H9 (cell line): Measurements from ENCODE around the gene RMC1. TPM values are rescaled to one million over a fixed set of nuclear protein-coding genes. Genes with fewer than 3 reads are reported as not detected.
"Not testable (repeated sequence)": the region's sequence is repeated elsewhere in the genome, so short reads cannot be mapped to it uniquely, and the experiment has no call there.

Experiments
- DNase-seq: peaks from one replicate; pipeline ENCODE4 v3.0.0-alpha.2; 2017
- H2AFZ ChIP-seq: one replicate; pipeline ENCODE4 v1.6.1; 2013; ENCODE audit warnings: mild to moderate bottlenecking, low read length, control low read depth, moderate library complexity
- H2AK5ac ChIP-seq: 2 replicates; pipeline ENCODE4 v1.6.1; 2013; ENCODE audit warnings: low read length, control low read depth, mixed read lengths; ENCODE audit not compliant: insufficient read length
- H2BK120ac ChIP-seq: one replicate; pipeline ENCODE4 v1.6.1; 2013; ENCODE audit warnings: low read depth, mild to moderate bottlenecking, low read length, control low read depth, inconsistent platforms; ENCODE audit not compliant: poor library complexity, severe bottlenecking
- H2BK12ac ChIP-seq: 2 replicates; pipeline ENCODE4 v1.6.1; 2013; ENCODE audit warnings: low read length, control low read depth, mixed read lengths, low read depth; ENCODE audit not compliant: insufficient read length
- H2BK15ac ChIP-seq: 2 replicates; pipeline ENCODE4 v1.6.1; 2013; ENCODE audit warnings: low read depth, low read length, control low read depth
- H2BK20ac ChIP-seq: one replicate; pipeline ENCODE4 v1.6.1; 2013; ENCODE audit warnings: low read depth, mild to moderate bottlenecking, low read length, control low read depth, inconsistent platforms; ENCODE audit not compliant: poor library complexity, severe bottlenecking
- H2BK5ac ChIP-seq: 2 replicates; pipeline ENCODE4 v1.6.1; 2013; ENCODE audit warnings: low read length, control low read depth, mixed read lengths; ENCODE audit not compliant: insufficient read length
- H3K14ac ChIP-seq: 2 replicates; pipeline ENCODE4 v1.6.1; 2013; ENCODE audit warnings: low read length, control low read depth; ENCODE audit not compliant: insufficient read depth
- H3K18ac ChIP-seq: 2 replicates; pipeline ENCODE4 v1.6.1; 2013; ENCODE audit warnings: low read depth, mild to moderate bottlenecking, mixed read lengths, low read length, control low read depth; ENCODE audit not compliant: insufficient read length
- H3K23ac ChIP-seq: 2 replicates; pipeline ENCODE4 v1.6.1; 2013; ENCODE audit warnings: low read length, control low read depth, mixed read lengths, low read depth; ENCODE audit not compliant: insufficient read length
- H3K23me2 ChIP-seq: 2 replicates; pipeline ENCODE4 v1.6.1; 2013; ENCODE audit warnings: low read depth, mild to moderate bottlenecking, mixed read lengths, low read length, control low read depth; ENCODE audit not compliant: insufficient read length, poor library complexity, severe bottlenecking
- H3K27ac ChIP-seq: 2 replicates; pipeline ENCODE4 v1.5.1; 2013; ENCODE audit warnings: low read length, control low read depth, mixed read lengths, low read depth; ENCODE audit not compliant: insufficient read length
- H3K27me3 ChIP-seq: 2 replicates; pipeline ENCODE4 v1.6.1; 2013; ENCODE audit warnings: low read length, control low read depth, inconsistent platforms; ENCODE audit not compliant: insufficient read depth
- H3K4ac ChIP-seq: 2 replicates; pipeline ENCODE4 v1.6.1; 2013; ENCODE audit warnings: low read depth, mild to moderate bottlenecking, control low read depth, inconsistent platforms, low read length, moderate library complexity
- H3K4me1 ChIP-seq: 2 replicates; pipeline ENCODE4 v1.6.1; 2013; ENCODE audit warnings: low read length, control low read depth, inconsistent platforms; ENCODE audit not compliant: insufficient read depth
- H3K4me2 ChIP-seq: 2 replicates; pipeline ENCODE4 v1.6.1; 2013; ENCODE audit warnings: low read length, control low read depth, mixed read lengths; ENCODE audit not compliant: insufficient read length, insufficient read depth
- H3K56ac ChIP-seq: 2 replicates; pipeline ENCODE4 v1.6.1; 2013; ENCODE audit warnings: low read depth, mild to moderate bottlenecking, mixed read lengths, low read length, control low read depth; ENCODE audit not compliant: insufficient read length
- H3K79me1 ChIP-seq: 2 replicates; pipeline ENCODE4 v1.6.1; 2013; ENCODE audit warnings: low read depth, mild to moderate bottlenecking, moderate library complexity, low read length, control low read depth, inconsistent platforms; ENCODE audit not compliant: insufficient read depth, poor library complexity, severe bottlenecking
- H3K79me2 ChIP-seq: 2 replicates; pipeline ENCODE4 v1.6.1; 2013; ENCODE audit warnings: low read length, control low read depth, inconsistent platforms; ENCODE audit not compliant: insufficient read depth
- H3K9ac ChIP-seq: 2 replicates; pipeline ENCODE4 v1.6.1; 2013; ENCODE audit warnings: low read length, control low read depth, mixed read lengths; ENCODE audit not compliant: insufficient read length; ENCODE audit errors: extremely low read depth
- H3K9me3 ChIP-seq: one replicate; pipeline ENCODE4 v1.6.1; 2013; ENCODE audit warnings: low read depth, low read length, inconsistent platforms; ENCODE audit not compliant: control insufficient read depth
- H3T11ph ChIP-seq: one replicate; pipeline ENCODE4 v1.6.1; 2013; ENCODE audit warnings: mild to moderate bottlenecking, low read length, control low read depth, inconsistent platforms
- H4K20me1 ChIP-seq: one replicate; pipeline ENCODE4 v1.6.1; 2013; ENCODE audit not compliant: control insufficient read depth, insufficient read length, insufficient read depth
- H4K5ac ChIP-seq: 2 replicates; pipeline ENCODE4 v1.6.1; 2013; ENCODE audit warnings: low read depth, mild to moderate bottlenecking, mixed read lengths, low read length, control low read depth; ENCODE audit not compliant: insufficient read length
- H4K8ac ChIP-seq: replicated peaks from 2 replicates; pipeline ENCODE4 v1.6.1; 2013; ENCODE audit warnings: low read length, control low read depth, mixed read lengths, low read depth; ENCODE audit not compliant: insufficient read length
- H4K91ac ChIP-seq: 2 replicates; pipeline ENCODE4 v1.6.1; 2013; ENCODE audit warnings: low read depth, mild to moderate bottlenecking, moderate library complexity, mixed read lengths, low read length, control low read depth; ENCODE audit not compliant: insufficient read length
- H3K27ac Mint-ChIP-seq, 3 experiments: 2 replicates in 2 of 3; 3 replicates in 1 of 3; pipeline ENCODE4 v1.8.0; 2020 to 2021; ENCODE audit warnings: mixed read lengths in 3 of 3, mild to moderate bottlenecking in 1 of 3, moderate library complexity in 1 of 3
- H3K27me3 Mint-ChIP-seq: 2 replicates; pipeline ENCODE4 v1.8.0; 2021; ENCODE audit warnings: low read depth, mild to moderate bottlenecking, moderate library complexity, mixed read lengths
- H3K36me3 Mint-ChIP-seq, 3 experiments: 2 replicates in 2 of 3; 3 replicates in 1 of 3; pipeline ENCODE4 v1.8.0; 2020 to 2021; ENCODE audit warnings: low read depth in 3 of 3, mixed read lengths in 3 of 3; ENCODE audit not compliant: insufficient read depth in 1 of 3
- H3K4me1 Mint-ChIP-seq, 2 experiments: 2 replicates each; pipeline ENCODE4 v1.8.0; 2020; ENCODE audit warnings: mixed read lengths in 2 of 2
- H3K4me3 Mint-ChIP-seq, 2 experiments: 2 replicates in 1 of 2; 3 replicates in 1 of 2; pipeline ENCODE4 v1.8.0; 2020 to 2021; ENCODE audit warnings: mild to moderate bottlenecking in 2 of 2, mixed read lengths in 2 of 2, moderate library complexity in 1 of 2
- H3K9me3 Mint-ChIP-seq, 2 experiments: 2 replicates in 1 of 2; 3 replicates in 1 of 2; pipeline ENCODE4 v1.8.0; 2020; ENCODE audit warnings: mild to moderate bottlenecking in 2 of 2, mixed read lengths in 2 of 2, moderate library complexity in 1 of 2
- CTCF ChIP-seq: fragments of 200-600 bp; sonication (generic); conservative IDR thresholded peaks from 3 replicates; pipeline ENCODE4 v1.8.0; 2021; ENCODE audit warnings: antibody characterized with exemption, mild to moderate bottlenecking
- WGBS: extraction: QIAGEN DNeasy Blood & Tissue Kit; methylation state at CpG from one replicate; pipeline ENCODE4 v1.1.7; 2013; ENCODE audit warnings: missing lambda C conversion rate, low lambda C conversion rate, mixed read lengths; ENCODE audit not compliant: insufficient read length; ENCODE audit errors: extremely low coverage; 5-methylcytosine and 5-hydroxymethylcytosine counted together
- total RNA-seq: library from RNA; stranded (reverse); gene quantifications from 2 replicates; pipeline ENCODE4 v1.2.1, GENCODE V29; 2021

Gene RMC1
- total RNA-seq, 1 experiment from 2014 or later = 21.3 TPM

GRCh38 chr18:23487738-23488570 is 15.4 kb upstream of the RMC1 start:
- H3K23me2 ChIP-seq = no peaks in the 10 kb centered on the region
- WGBS = no CpG with 5 or more reads among the region's 14 CpGs
- H3K79me2 ChIP-seq = no peaks in the 10 kb centered on the region
- H3K4me1 ChIP-seq = no peaks in the 10 kb centered on the region
- H3K4me2 ChIP-seq = no peak overlapping the region
- H2BK120ac ChIP-seq = no peak overlapping the region
- no peak overlapping the region for H3K18ac ChIP-seq
- H3K23ac ChIP-seq = no peak overlapping the region
- peaks cover 9 to 20% of the 10 kb centered on the region in 2 experiments for H3K4me1 Mint-ChIP-seq
- H3K56ac ChIP-seq = no peak overlapping the region
- peaks cover 2% of the 10 kb centered on the region; the same call in 1 of the 2 replicates for H3K27me3 Mint-ChIP-seq
- no peak overlapping the region for H2BK5ac ChIP-seq
- no peak overlapping the region for H3K14ac ChIP-seq
- H2AK5ac ChIP-seq = no peak overlapping the region
- no peak overlapping the region for H3K4me3 Mint-ChIP-seq
- no peaks in the 10 kb centered on the region for H3K9me3 ChIP-seq
- H3K27me3 ChIP-seq = no peaks in the 10 kb centered on the region
- no peak overlapping the region for H2BK12ac ChIP-seq
- H4K8ac ChIP-seq = no peak overlapping the region
- no peak overlapping the region for H2BK15ac ChIP-seq
- no peak overlapping the region for H4K91ac ChIP-seq
- H2BK20ac ChIP-seq = no peak overlapping the region
- H3K79me1 ChIP-seq = no peaks in the 10 kb centered on the region
- no peak overlapping the region for H2AFZ ChIP-seq
- peaks cover 0 to 3% (median 0%) of the 10 kb centered on the region in 3 experiments; a peak in 1 of 7 replicates for H3K36me3 Mint-ChIP-seq
- H3K9me3 Mint-ChIP-seq = peaks cover 2 to 6% of the 10 kb centered on the region in 2 experiments; a peak in 3 of 5 replicates
- no peak overlapping the region for H3K9ac ChIP-seq
- H4K20me1 ChIP-seq = no peaks in the 10 kb centered on the region
- no peak for DNase-seq
- no peak overlapping the region for H4K5ac ChIP-seq
- no peak overlapping the region for H3K4ac ChIP-seq
- no peak overlapping the region for H3T11ph ChIP-seq
- no peak overlapping the region for H3K27ac ChIP-seq
- no peak for TF ChIP-seq CTCF
- no peak overlapping the region for H3K27ac Mint-ChIP-seq

- not testable (repeated sequence) for H4K91ac ChIP-seq, H3K79me1 ChIP-seq, H3T11ph ChIP-seq, H3K79me2 ChIP-seq, H3K18ac ChIP-seq, H2AFZ ChIP-seq, H3K23me2 ChIP-seq, H3K27ac Mint-ChIP-seq, H3K27me3 Mint-ChIP-seq, H2AK5ac ChIP-seq, H3K14ac ChIP-seq, H4K8ac ChIP-seq, H3K4me1 ChIP-seq, H3K4me3 Mint-ChIP-seq, H3K9me3 Mint-ChIP-seq, H3K56ac ChIP-seq, H2BK20ac ChIP-seq, H3K9me3 ChIP-seq, H4K5ac ChIP-seq, H3K27me3 ChIP-seq, H2BK5ac ChIP-seq, H3K36me3 Mint-ChIP-seq, H3K27ac ChIP-seq, H3K4me2 ChIP-seq, H3K9ac ChIP-seq, H2BK15ac ChIP-seq, H3K4ac ChIP-seq, DNase-seq, H2BK120ac ChIP-seq, H4K20me1 ChIP-seq, H2BK12ac ChIP-seq, H3K23ac ChIP-seq
- no CpG with 5 or more reads among the region's 5 CpGs for WGBS
- peaks cover 3 to 13% of the 10 kb centered on the region in 2 experiments; a peak in 3 of 4 replicates for H3K4me1 Mint-ChIP-seq
Measured at GRCh38 chr18:23489586-23489985, 13.7 kb upstream of the RMC1 start.
